ENCODE measurements around the gene SLC35F6. TPM values are rescaled to one million over a fixed set of nuclear protein-coding genes. Genes with fewer than 3 reads are reported as not detected.

The SLC35F6 gene
- total RNA-seq, 1 donor: 80.8 TPM

DNA sequence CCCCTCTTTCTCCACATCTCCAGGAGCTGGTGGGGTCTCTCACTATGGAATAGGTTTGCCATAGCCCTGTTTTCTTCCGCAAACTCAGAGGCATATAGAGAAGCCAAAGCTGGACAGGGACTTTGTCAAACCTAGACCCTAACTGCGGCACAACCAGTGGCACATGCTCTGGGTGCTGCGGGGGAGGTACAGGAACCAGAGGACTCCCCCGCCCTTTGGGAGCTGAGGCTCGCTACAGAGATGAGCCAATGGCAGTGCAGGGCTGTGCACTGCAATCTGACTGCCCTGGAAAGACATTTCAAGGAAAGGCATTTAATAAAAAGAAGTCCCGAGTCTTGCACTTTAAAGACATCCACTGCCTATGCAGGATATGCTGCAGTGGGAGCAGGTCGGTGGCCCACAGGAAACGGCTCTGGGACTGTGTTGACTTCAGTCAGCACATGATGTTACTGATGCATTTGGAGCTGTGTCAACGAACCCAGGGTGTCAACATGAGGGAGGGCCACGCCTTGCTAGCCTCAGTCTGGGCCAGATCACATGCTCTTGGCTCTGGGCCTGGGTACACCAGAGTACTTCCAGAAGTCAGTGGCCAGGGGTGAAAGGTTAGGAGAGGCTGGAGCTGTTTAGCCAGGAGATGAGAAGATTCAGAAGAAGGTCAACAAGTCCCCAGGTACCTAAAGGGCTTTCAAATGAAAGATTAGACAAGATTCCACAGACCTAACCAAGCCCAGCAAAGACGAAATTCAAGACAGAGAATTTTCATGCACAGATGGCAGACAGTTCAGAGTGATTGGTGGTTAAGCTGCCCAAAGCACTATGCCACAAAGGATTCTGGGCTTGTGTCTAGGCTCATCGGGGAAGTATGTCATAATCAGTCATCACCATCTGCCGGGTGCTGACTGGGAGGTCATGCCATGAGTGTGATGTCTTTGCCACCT is 8.2 kb downstream of the SLC35F6 start:
- TF ChIP-seq, protein P1, sequence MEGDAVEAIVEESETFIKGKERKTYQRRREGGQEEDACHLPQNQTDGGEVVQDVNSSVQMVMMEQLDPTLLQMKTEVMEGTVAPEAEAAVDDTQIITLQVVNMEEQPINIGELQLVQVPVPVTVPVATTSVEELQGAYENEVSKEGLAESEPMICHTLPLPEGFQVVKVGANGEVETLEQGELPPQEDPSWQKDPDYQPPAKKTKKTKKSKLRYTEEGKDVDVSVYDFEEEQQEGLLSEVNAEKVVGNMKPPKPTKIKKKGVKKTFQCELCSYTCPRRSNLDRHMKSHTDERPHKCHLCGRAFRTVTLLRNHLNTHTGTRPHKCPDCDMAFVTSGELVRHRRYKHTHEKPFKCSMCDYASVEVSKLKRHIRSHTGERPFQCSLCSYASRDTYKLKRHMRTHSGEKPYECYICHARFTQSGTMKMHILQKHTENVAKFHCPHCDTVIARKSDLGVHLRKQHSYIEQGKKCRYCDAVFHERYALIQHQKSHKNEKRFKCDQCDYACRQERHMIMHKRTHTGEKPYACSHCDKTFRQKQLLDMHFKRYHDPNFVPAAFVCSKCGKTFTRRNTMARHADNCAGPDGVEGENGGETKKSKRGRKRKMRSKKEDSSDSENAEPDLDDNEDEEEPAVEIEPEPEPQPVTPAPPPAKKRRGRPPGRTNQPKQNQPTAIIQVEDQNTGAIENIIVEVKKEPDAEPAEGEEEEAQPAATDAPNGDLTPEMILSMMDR (IDR thresholded peaks at IDR 0.05; ENCODE audit: insufficient read depth, low read length): no peak
- H3K4me3 ChIP-seq (ENCODE audit: low read depth, low read length): no peak overlapping the region
- peak; percentile 89 for DNase-seq (ENCODE audit: low read depth)

GRCh38 chr2:26776195-26776800 is 12.2 kb downstream of the SLC35F6 start:
- TF ChIP-seq, protein P1 (IDR thresholded peaks at IDR 0.05; ENCODE audit: insufficient read depth, low read length): no peak
- no peak overlapping the region for H3K4me3 ChIP-seq (ENCODE audit: low read depth, low read length)
- DNase-seq (ENCODE audit: low read depth): no peak

DNA sequence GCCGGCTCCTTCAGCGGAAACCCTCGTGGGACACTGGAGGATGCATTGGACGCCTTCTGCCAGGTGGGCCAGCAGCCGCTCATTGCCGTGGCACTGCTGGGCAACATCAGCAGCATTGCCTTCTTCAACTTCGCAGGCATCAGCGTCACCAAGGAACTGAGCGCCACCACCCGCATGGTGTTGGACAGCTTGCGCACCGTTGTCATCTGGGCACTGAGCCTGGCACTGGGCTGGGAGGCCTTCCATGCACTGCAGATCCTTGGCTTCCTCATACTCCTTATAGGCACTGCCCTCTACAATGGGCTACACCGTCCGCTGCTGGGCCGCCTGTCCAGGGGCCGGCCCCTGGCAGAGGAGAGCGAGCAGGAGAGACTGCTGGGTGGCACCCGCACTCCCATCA is 14.0 kb downstream of the SLC35F6 start:
- TF ChIP-seq, protein P1 (IDR thresholded peaks at IDR 0.05; ENCODE audit: insufficient read depth, low read length): no peak
- DNase-seq (ENCODE audit: low read depth): no peak
- no peak overlapping the region for H3K4me3 ChIP-seq (ENCODE audit: low read depth, low read length)

GRCh38 chr2:26778507-26778906 is 14.4 kb downstream of the SLC35F6 start:
- TF ChIP-seq, protein P1 (IDR thresholded peaks at IDR 0.05; ENCODE audit: insufficient read depth, low read length): no peak
- no peak for DNase-seq (ENCODE audit: low read depth)
- H3K4me3 ChIP-seq (ENCODE audit: low read depth, low read length): no peak overlapping the region

- no peak overlapping the region for H3K4me3 ChIP-seq (ENCODE audit: low read depth, low read length)
- DNase-seq (ENCODE audit: low read depth): no peak
- TF ChIP-seq, protein P1 (IDR thresholded peaks at IDR 0.05; ENCODE audit: insufficient read depth, low read length): no peak
Observed at GRCh38 chr2:26780203-26780760, 16.2 kb downstream of the SLC35F6 start.

GRCh38 chr2:26782876-26783704 is 19.0 kb downstream of the SLC35F6 start:
- TF ChIP-seq, protein P1 (IDR thresholded peaks at IDR 0.05; ENCODE audit: insufficient read depth, low read length): no peak
- no peak overlapping the region for H3K4me3 ChIP-seq (ENCODE audit: low read depth, low read length)
- DNase-seq (ENCODE audit: low read depth): no peak

All from fibroblast of the aortic adventitia (primary cell).